Skeletal muscle tissue (tissue), 4 donors: ENCODE measurements around the gene SSTR5. TPM values are rescaled to one million over a fixed set of nuclear protein-coding genes. Genes with fewer than 3 reads are reported as not detected.
"Not testable (repeated sequence)": the region's sequence is repeated elsewhere in the genome, so short reads cannot be mapped to it uniquely, and the experiment has no call there.

Source experiments
- H3K27ac ChIP-seq: one replicate; pipeline ENCODE4 v1.7.0; 2013; ENCODE audit warnings: mild to moderate bottlenecking, low read depth, low read length, inconsistent platforms
- H3K27me3 ChIP-seq, 3 donors: one replicate each; pipeline ENCODE4 v1.7.0; 2013; ENCODE audit warnings: low read length in 3 of 3; ENCODE audit not compliant: control insufficient read depth in 3 of 3, insufficient read depth in 3 of 3
- H3K36me3 ChIP-seq, 3 donors: one replicate each; pipeline ENCODE4 v1.7.0; 2013; ENCODE audit warnings: low read length in 3 of 3; ENCODE audit not compliant: control insufficient read depth in 3 of 3, insufficient read depth in 3 of 3
- H3K4me1 ChIP-seq, 3 donors: one replicate each; pipeline ENCODE4 v1.7.0; 2013; ENCODE audit warnings: low read length in 3 of 3, mild to moderate bottlenecking in 3 of 3; ENCODE audit not compliant: control insufficient read depth in 3 of 3, insufficient read depth in 3 of 3
- H3K4me3 ChIP-seq, 3 donors: one replicate each; pipeline ENCODE4 v1.7.0; 2013; ENCODE audit warnings: low read length in 3 of 3
- H3K9ac ChIP-seq, 3 donors: one replicate each; pipeline ENCODE4 v1.7.0; 2013; ENCODE audit warnings: low read length in 3 of 3, mild to moderate bottlenecking in 3 of 3, moderate library complexity in 2 of 3, low read depth in 1 of 3
- H3K9me3 ChIP-seq, 3 donors: one replicate each; pipeline ENCODE4 v1.7.0; 2013; ENCODE audit warnings: low read length in 3 of 3; ENCODE audit not compliant: control insufficient read depth in 3 of 3
- total RNA-seq: library from RNA; depleted of rRNA; stranded (reverse); fragments of >200 nt; gene quantifications from one replicate; pipeline ENCODE4 v1.2.3, GENCODE V29; 2014
- donor health status: Osteomylitis.

Gene SSTR5
- total RNA-seq, 1 donor from 2014 or later = not detected

DNA sequence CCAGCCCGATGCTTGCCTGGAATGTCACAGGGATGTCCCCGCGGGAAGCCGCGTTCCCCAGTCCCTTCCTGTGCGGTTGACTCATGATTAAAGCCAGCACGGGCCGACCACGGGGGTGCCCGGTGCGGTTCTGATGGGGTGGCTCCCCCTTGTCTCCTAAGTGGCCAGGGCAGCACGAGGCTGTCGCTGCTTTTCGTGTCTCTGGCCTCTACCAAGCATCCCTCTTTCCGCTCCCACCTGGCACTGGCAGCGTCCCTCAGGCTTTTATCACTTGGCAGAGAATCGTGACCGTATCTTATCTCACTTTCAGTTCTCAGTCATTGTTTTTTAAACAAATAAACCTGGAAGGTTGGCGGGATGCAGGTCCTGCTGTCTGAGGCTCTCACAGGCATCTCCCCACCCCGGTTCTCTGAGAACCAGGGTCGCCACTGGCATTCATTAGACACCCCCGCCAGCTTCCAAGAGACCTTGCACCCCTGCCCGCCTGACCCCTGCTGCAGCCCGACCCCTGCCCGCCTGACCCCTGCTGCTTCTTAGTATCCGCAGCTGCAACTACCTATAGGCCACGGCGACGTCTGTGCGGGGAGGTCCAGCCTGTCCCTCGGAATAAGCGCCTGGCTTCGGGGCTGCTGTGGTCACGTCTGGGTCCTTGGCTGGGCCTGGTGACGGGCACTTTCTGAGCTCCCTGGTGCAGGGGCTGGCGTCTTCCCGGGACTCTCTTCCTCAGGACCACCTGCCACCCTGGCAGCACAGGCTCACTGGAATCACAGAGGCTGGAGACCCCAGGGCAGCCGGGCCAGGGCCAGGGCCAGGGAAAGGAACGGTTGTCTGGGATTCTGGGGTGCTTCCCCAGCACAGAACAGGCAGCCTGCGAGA, 16.0 kb downstream of the SSTR5 start:
- Histone ChIP-seq H3K36me3 (peaks cover 0 to 3% (median 0%) of the 10 kb centered on the region in 3 donors), H3K4me3 (no peak overlapping the region), H3K9ac (peak overlapping the region in 1 of 3 donors; percentile 84), H3K4me1 (peaks cover 8 to 26% (median 20%) of the 10 kb centered on the region in 3 donors), H3K27ac (no peak overlapping the region), H3K27me3 (peaks cover 22 to 36% (median 29%) of the 10 kb centered on the region in 3 donors), H3K9me3 (peaks cover 0 to 12% (median 11%) of the 10 kb centered on the region in 3 donors)

DNA sequence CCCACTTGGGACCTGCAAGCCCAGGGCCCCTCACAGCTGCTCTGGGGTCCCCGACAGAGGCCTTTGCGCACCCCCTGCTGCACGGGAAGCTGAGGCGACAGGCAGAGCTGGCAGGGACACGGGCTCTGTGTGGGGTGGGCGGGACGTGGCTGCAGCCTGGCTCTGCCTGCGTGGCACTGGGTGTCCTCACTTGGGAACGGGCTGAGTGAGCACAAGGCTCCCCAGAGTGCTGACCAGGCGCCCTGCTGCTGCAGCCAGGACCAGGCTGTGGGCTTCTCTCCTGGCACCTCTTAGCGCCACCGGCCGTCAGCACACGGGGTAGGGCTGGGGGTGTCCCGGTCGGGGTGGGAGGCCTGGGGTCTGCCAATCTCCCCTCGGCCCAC, 16.9 kb downstream of the SSTR5 start:
- peak overlapping the region in 2 of 3 donors; percentile 53 to 84 for H3K9ac ChIP-seq
- peaks cover 0 to 12% (median 11%) of the 10 kb centered on the region in 3 donors for H3K9me3 ChIP-seq
- peak overlapping the region in 2 of 3 donors; percentile 67 to 68 for H3K4me3 ChIP-seq
- H3K4me1 ChIP-seq = peaks cover 8 to 26% (median 20%) of the 10 kb centered on the region in 3 donors
- H3K27me3 ChIP-seq = peaks cover 15 to 27% (median 21%) of the 10 kb centered on the region in 3 donors
- peak overlapping the region; percentile 58 for H3K27ac ChIP-seq
- H3K36me3 ChIP-seq = peaks cover 0 to 3% (median 0%) of the 10 kb centered on the region in 3 donors

DNA sequence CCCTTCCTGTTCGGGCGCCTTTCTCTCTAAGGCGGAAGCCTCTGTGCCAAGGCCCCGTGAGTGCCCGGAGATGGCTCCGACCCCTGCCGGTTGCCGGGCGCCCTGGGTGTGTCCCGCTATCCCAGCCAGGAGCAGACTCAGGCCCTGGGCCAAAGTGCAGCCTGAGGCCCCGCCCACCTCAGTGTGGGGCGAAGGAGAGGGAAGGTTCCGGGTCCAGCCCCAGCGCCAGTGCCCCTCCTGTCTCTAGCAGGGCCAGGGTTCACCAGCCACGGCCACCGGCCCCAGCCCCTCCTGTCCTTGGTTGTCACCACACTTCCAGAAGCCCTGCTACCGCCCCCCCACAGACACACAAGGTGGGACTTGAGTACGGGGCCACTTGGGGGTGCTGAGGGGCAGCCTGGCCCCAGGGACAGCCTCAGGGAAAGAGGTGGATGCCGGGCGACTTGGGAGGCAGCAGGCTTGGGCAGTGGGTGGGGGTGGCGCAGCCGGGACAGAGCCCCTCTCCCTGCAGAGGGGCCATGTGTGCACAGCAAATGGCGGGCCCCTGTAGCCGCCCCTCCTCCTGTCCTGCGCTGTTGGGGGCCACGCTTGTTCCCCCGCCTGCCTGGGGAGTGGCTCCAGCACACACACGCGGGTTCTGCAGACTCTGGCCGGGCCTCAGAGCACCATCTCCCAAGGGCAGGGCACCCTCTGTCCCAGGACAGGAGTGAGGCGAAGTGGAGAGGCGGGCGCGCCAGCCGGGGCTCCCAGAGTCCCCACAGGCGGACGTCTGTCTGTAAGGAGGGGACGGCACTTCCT, 17.5 kb downstream of the SSTR5 start:
- Histone ChIP-seq H3K36me3 (no peaks in the 10 kb centered on the region), H3K9me3 (peaks cover 0 to 7% (median 7%) of the 10 kb centered on the region in 3 donors), H3K4me1 (peaks cover 8 to 26% (median 20%) of the 10 kb centered on the region in 3 donors), H3K27ac (peak overlapping the region; percentile 58), H3K27me3 (peaks cover 15 to 26% (median 18%) of the 10 kb centered on the region in 3 donors), H3K9ac (peak overlapping the region; percentile 53 to 84 (median 61)), H3K4me3 (peak overlapping the region in 2 of 3 donors; percentile 67 to 68)

DNA sequence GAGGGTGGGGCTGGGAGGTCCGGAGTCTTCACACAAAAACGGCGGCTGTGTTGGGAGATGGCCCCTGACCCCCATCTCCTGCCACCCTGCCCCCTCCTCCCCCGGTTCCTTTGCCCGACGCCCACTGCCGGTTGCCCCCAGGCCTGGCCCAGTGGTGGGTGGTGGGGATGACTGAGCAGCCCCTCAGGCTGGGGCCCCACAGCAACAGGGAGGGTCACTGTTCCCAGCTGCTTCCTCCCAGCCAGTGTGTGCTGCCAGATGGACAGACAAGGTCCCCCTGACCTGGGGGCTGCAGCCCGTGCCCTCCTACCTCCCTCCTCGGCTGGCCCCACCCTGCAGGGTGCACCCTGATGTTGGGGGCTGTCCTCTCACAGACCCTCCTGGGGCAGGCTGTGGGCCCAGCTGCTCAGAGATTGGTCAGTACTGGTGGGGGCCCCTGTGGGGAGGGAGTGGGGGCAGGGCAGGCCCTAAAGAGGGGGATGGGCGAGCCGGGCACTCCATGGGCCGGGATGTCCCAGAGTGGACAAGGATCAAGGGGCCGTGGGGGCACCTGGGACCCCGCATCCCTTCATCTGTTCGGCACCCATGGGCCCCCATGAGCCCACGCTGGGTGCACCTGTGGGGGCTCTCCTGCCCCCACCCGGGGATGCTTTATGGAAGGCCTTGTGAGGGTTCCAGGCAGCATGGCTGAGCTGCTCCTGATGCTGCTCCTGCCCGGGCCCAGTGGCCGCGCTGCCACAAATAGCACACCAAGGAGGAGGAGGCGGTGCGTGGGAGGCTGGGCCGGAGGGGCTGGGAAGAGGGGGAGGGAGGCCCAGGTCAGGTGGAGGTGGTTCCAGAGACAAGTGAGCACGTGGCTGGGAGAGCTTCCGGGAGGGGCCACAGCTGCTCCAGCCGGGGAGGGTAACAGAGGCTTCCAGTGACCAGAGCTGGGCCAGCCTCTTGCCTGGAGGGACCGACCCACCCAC, 18.4 kb downstream of the SSTR5 start:
- Histone ChIP-seq H3K36me3 (no peaks in the 10 kb centered on the region), H3K27ac (peak overlapping the region; percentile 30), H3K9me3 (peaks cover 0 to 2% (median under 1%) of the 10 kb centered on the region in 3 donors), H3K4me3 (peak overlapping the region in 2 of 3 donors; percentile 67 to 68), H3K4me1 (peaks cover 8 to 26% (median 20%) of the 10 kb centered on the region in 3 donors), H3K27me3 (peaks cover 13 to 22% (median 16%) of the 10 kb centered on the region in 3 donors), H3K9ac (peak overlapping the region in 2 of 3 donors; percentile 53 to 84)

DNA sequence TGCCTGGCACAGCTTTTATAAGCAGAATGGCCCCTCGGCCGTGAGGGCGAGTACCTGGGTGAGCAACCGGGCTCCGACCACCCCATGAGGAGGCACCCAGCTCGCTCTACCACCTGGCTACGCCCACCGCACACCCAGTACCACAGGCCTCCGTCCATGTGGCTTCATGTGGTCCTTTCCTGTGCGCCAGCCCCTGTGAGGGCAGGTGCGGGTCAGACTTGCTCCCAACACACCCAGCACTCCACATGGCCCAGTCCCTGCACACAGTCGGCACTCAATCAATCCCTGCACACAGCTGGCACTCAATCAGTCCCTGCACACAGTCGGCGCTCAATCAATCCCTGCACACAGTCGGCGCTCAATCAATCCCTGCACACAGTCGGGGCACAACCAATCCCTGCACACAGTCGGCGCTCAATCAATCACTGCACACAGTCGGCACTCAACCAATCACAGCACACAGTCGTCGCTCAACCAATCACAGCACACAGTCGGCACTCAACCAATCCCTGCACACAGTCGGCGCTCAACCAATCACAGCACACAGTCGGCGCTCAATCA, 19.5 kb downstream of the SSTR5 start:
- no peaks in the 10 kb centered on the region for H3K36me3 ChIP-seq
- no peak overlapping the region for H3K27ac ChIP-seq
- no peaks in the 10 kb centered on the region for H3K9me3 ChIP-seq
- no peak overlapping the region for H3K9ac ChIP-seq
- H3K4me1 ChIP-seq = peaks cover 8 to 31% (median 21%) of the 10 kb centered on the region in 3 donors
- H3K27me3 ChIP-seq = peaks cover 13 to 20% (median 16%) of the 10 kb centered on the region in 3 donors
- H3K4me3 ChIP-seq = no peak overlapping the region

DNA sequence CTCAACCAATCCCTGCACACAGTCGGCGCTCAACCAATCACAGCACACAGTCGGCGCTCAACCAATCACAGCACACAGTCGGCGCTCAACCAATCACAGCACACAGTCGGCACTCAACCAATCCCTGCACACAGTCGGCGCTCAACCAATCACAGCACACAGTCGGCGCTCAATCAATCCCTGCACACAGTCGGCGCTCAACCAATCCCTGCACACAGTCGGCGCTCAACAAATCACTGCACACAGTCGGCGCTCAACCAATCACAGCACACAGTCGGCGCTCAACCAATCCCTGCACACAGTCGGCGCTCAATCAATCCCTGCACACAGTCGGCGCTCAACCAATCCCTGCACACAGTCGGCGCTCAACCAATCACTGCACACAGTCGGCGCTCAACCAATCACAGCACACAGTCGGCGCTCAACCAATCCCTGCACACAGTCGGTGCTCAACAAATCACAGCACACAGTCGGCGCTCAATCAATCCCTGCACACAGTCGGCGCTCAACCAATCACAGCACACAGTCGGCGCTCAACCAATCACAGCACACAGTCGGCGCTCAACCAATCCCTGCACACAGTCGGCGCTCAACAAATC, 20.2 kb downstream of the SSTR5 start:
- H3K36me3 ChIP-seq, H3K4me3 ChIP-seq, H3K27ac ChIP-seq, H3K9me3 ChIP-seq, H3K9ac ChIP-seq: not testable (repeated sequence)
- Histone ChIP-seq H3K27me3 (peaks cover 12 to 20% (median 16%) of the 10 kb centered on the region in 3 donors), H3K4me1 (peaks cover 15 to 38% (median 28%) of the 10 kb centered on the region in 3 donors)

DNA sequence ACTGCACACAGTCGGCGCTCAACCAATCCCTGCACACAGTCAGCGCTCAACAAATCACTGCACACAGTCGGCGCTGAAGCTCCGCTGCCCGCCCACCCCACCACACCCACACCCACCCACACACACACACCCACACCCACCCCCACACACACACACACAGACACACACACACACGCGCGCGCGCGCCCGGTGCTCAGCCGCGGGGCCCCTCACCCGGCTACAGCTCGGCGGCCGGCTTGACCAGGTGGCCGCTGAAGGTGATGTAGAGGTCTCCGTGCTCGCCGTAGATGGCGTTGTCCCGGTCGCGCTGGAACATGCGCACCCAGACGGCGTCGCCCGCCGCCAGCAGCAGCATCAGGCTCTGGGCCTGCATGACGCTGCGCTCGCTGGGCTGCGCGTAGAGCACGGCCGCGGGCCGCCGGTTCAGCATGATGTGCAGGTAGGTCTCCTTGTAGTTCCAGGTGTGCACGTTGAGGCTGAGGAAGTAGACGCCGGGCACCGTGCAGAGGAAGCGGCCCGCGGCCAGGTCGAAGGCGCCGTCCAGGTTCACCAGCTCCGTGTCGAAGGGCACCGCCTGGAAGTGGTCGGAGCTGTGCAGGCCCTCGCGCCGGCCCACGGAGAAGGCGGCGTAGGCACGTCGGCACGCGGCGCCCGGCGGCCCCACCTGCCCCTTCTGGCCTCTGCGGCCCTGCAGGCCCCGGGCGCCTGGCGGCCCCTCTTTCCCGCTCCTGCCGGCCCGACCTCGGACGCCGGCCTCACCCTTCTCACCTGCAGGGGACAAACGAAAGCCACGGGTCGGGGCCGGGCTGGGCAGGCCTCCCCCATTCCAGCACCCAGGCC, 21.0 kb downstream of the SSTR5 start:
- H3K4me1 ChIP-seq = peaks cover 21 to 46% (median 35%) of the 10 kb centered on the region in 3 donors
- H3K9me3 ChIP-seq = no peaks in the 10 kb centered on the region
- no peaks in the 10 kb centered on the region for H3K36me3 ChIP-seq
- H3K9ac ChIP-seq = no peak overlapping the region
- H3K4me3 ChIP-seq = no peak overlapping the region
- peaks cover 7 to 14% (median 13%) of the 10 kb centered on the region in 3 donors for H3K27me3 ChIP-seq
- H3K27ac ChIP-seq = no peak overlapping the region

DNA sequence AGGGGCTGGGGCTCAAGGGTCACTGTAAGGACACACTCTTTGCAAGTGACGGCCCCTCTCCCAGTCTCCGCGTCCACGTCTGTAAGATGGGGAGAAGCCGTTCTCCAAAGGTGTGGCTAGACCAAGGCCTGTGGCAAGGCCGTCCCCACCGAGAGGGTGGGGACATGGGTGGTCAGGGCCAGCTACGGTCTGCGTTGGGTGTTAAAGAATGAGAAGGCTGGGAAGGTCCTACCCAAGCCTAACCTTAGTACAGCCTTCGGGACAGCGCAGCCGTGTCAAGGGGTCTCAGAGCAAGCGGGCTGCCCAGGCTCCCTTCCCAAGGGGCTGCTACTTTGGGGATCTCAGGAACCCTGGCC, 21.6 kb downstream of the SSTR5 start:
- H3K4me1 ChIP-seq = peaks cover 21 to 41% (median 38%) of the 10 kb centered on the region in 3 donors
- H3K36me3 ChIP-seq = no peaks in the 10 kb centered on the region
- H3K27me3 ChIP-seq = peaks cover 7 to 8% (median 7%) of the 10 kb centered on the region in 3 donors
- no peak overlapping the region for H3K27ac ChIP-seq
- H3K4me3 ChIP-seq = no peak overlapping the region
- H3K9me3 ChIP-seq = no peaks in the 10 kb centered on the region
- no peak overlapping the region for H3K9ac ChIP-seq
